Activated naive CD4-positive, alpha-beta T cell treated with anti-CD3 and anti-CD28 coated beads, Interleukin-2, amount 50 U/mL, for 24 hours (primary cell): ENCODE results near the gene SYT13.
"Not testable (repeated sequence)": the region's sequence is repeated elsewhere in the genome, so short reads cannot be mapped to it uniquely, and the experiment has no call there.

Experiments used
- H3K27ac Mint-ChIP-seq: one replicate; pipeline ENCODE4 v1.8.0; 2021; ENCODE audit warnings: mild to moderate bottlenecking, mixed read lengths
- H3K27me3 Mint-ChIP-seq: one replicate; pipeline ENCODE4 v1.8.0; 2021; ENCODE audit warnings: mixed read lengths
- H3K36me3 Mint-ChIP-seq: one replicate; pipeline ENCODE4 v1.8.0; 2021; ENCODE audit warnings: mixed read lengths
- H3K4me1 Mint-ChIP-seq: one replicate; pipeline ENCODE4 v1.8.0; 2021; ENCODE audit warnings: mixed read lengths
- H3K4me3 Mint-ChIP-seq: one replicate; pipeline ENCODE4 v1.8.0; 2021; ENCODE audit warnings: mild to moderate bottlenecking, mixed read lengths
- H3K9me3 Mint-ChIP-seq: one replicate; pipeline ENCODE4 v1.8.0; 2021; ENCODE audit warnings: mixed read lengths

The SYT13 gene

DNA sequence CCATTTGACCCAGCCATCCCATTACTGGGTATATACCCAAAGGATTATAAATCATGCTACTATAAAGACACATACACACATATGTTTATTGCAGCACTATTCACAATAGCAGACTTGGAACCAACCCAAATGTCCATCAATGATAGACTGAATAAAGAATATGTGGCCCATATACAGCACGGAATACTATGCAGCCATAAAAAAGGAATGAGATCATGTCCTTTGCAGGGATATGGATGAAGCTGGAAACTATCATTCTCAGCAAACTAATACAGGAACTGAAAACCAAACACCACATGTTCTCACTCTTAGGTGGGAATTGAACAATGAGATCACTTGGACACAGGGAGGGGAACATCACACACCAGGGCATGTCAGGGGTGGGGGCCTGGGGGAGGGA is 36.8 kb downstream of the SYT13 start:
- H3K4me3 Mint-ChIP-seq, H3K36me3 Mint-ChIP-seq, H3K9me3 Mint-ChIP-seq, H3K27ac Mint-ChIP-seq, H3K27me3 Mint-ChIP-seq, H3K4me1 Mint-ChIP-seq: not testable (repeated sequence)

DNA sequence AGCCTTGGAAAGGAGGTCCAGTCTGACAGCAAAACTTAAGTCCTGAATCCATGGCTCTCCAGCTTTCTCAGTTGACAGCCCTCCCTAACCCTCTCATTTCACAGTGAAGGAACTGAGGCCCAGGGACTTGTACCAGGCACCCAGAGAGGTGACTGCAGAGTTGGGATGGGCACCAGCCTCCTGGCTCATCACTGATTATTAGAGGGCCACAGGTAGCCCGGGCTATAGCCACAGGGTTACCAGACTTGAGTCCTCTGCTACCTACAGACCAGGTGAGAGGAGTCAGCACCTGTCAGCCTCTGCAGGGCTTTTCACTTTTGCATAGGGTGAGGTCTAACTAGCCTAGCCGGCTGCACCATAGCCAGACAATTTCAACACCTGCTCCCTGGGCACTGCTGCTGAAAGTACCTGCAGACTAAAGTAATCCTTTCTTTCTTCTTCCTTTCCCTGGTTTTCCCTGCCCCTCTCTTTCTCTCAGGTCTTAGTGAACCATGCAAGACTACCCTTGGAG is 37.6 kb downstream of the SYT13 start:
- Mint-ChIP-seq H3K27ac (no peak overlapping the region), H3K36me3 (no peaks in the 10 kb centered on the region), H3K4me3 (no peak overlapping the region), H3K27me3 (peaks cover 2% of the 10 kb centered on the region), H3K4me1 (no peaks in the 10 kb centered on the region), H3K9me3 (no peaks in the 10 kb centered on the region)

DNA sequence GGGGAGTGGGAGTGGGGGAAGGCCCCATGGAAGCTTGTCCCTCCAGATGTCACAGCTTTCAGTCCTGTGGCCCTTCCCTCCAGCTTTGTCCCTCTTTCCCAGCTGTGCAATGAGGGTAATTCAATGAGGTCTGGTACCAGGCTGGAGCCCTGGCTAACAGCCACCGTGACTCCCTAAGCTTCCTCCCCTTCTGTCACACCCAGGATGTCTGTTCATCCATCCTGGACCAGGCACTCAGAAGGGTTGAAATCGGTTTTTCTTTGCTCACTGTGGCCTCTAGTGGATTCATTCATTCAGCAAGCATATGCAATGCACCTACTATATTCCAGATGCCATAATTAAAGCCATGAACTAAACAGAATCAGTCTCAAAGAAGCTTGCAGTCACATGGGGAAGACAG is 38.7 kb downstream of the SYT13 start:
- no peaks in the 10 kb centered on the region for H3K36me3 Mint-ChIP-seq
- no peak overlapping the region for H3K4me3 Mint-ChIP-seq
- peaks cover 2% of the 10 kb centered on the region for H3K27me3 Mint-ChIP-seq
- no peaks in the 10 kb centered on the region for H3K9me3 Mint-ChIP-seq
- no peak overlapping the region for H3K27ac Mint-ChIP-seq
- no peaks in the 10 kb centered on the region for H3K4me1 Mint-ChIP-seq

DNA sequence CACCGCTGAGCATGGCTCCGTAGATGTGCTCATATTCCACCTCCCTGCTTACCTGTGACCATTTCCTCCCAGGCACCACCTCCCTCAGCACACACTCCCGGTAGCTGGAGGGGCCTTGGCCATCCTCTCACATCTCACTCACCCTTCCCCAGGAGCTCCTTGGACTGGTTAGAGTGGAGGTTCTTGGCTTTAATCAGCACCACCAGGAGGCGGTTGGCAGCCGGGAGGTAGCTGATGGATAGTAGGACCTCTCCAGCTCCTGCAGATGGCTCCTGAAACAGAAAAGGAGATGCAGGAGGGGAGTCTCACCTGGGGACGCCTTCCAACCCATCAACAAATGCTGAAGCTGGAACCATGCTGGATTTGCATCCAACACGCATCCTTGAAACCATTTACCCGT is 39.9 kb downstream of the SYT13 start:
- Mint-ChIP-seq H3K9me3 (no peaks in the 10 kb centered on the region), H3K36me3 (no peaks in the 10 kb centered on the region), H3K4me3 (no peak overlapping the region), H3K27ac (no peak overlapping the region), H3K27me3 (peaks cover 2% of the 10 kb centered on the region), H3K4me1 (no peaks in the 10 kb centered on the region)

DNA sequence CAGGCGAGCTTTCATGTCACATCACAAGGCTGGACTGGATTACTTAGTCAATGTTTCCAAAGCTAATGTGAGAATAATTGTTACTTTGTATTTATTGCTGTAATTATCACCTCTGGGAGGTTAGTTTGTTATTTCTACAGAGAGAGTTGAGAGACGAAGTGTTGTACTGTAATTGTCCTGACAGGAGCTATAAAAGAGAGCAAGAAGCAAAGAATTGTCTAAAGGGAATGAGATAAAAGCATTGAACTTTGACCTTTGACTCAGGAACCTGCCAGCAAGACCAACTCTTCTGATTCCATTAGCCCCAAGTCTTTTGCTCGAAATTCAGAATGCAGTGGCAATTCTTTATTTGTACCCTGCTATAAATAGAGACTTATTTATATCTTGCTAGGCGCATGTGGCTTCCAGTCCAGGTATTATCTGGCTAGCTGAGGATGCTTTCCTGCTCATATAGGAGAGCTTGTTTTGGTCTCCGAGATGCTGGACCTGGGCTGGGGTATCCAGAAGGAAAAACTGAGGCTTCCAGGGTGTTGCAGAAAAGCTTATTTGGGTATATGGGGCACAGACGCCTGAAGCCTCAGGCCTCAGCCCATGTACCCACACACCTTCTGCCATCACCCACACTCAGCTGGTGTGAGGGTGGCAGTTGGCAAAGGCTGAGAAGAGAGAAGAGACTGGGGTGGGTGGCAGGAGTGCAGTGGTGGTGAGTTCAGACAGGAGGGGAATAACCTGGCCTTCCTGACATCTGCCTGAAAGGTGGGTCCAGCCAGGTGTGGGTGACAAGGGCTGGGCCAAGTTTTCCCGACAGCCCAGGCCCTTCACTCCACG is 40.7 kb downstream of the SYT13 start:
- Mint-ChIP-seq H3K4me1 (no peaks in the 10 kb centered on the region), H3K9me3 (no peaks in the 10 kb centered on the region)

DNA sequence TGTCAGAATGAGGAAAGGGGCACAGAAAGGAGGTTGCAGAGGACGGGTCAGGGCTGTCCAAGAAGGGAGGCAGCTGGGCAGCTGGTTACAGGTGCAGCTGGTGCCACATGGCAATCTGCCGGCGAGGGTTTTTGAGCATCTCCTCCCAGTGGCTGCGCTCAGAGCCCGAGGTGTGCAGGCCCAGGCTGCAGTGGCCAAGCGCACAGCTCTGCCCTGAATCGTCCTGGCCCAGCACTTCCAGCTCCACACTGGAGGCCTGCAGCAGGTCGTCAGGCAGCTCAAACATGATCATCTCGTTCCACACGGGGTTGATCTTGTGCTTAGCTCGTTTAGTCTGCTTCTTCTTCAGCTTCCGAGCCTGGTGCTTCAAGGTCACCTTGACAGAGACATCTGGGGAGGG is 42.2 kb downstream of the SYT13 start:
- peaks cover 2% of the 10 kb centered on the region for H3K27me3 Mint-ChIP-seq
- H3K27ac Mint-ChIP-seq = no peak overlapping the region
- no peaks in the 10 kb centered on the region for H3K9me3 Mint-ChIP-seq
- H3K4me3 Mint-ChIP-seq = no peak overlapping the region
- no peaks in the 10 kb centered on the region for H3K4me1 Mint-ChIP-seq
- no peaks in the 10 kb centered on the region for H3K36me3 Mint-ChIP-seq

More for the DNA sequence above, 40.7 kb downstream of the SYT13 start:
- Mint-ChIP-seq H3K4me3 (no peak overlapping the region), H3K27me3 (peaks cover 2% of the 10 kb centered on the region), H3K27ac (no peak overlapping the region), H3K36me3 (no peaks in the 10 kb centered on the region)

DNA sequence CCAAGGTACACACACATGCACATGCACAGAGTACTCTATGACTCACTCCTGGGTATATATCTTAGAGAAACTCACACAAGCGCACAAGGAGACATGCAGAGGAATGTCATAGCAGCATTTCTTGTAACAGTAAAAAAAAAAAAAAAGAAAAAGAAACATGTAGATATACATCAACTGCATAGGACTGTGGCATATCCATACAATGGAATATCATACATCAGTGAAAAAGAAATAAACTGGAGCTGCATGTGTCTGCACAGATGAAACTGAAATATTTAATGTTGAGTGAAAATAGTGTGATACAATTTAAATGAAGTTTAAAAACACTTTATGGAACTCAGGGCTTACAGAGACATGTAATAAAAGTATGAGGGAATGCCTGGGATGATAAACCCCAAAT is 46.4 kb downstream of the SYT13 start:
- no peak overlapping the region for H3K27ac Mint-ChIP-seq
- H3K27me3 Mint-ChIP-seq = peaks cover 14% of the 10 kb centered on the region
- no peaks in the 10 kb centered on the region for H3K4me1 Mint-ChIP-seq
- no peaks in the 10 kb centered on the region for H3K9me3 Mint-ChIP-seq
- H3K36me3 Mint-ChIP-seq = peaks cover 3% of the 10 kb centered on the region
- H3K4me3 Mint-ChIP-seq = no peak overlapping the region

DNA sequence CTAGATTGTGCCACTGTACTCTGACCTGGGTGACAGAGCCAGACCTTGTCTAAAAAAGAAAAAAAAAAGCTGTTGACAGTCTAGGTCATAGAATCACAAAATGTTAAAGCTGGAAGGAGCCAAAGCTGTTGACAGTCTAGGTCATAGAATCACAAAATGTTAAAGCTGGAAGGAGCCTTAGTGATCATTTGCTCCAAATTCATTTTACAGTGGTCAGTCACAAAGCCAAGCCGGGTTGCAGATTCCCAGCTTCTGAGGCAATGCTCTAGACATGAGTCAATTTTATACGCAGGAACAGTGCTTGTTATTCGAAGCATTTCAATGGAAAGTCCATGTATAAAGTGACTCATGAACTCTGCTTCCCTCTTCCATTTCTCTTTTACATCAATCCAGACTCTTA is 47.4 kb downstream of the SYT13 start:
- no peaks in the 10 kb centered on the region for H3K4me1 Mint-ChIP-seq
- no peaks in the 10 kb centered on the region for H3K9me3 Mint-ChIP-seq
- H3K27me3 Mint-ChIP-seq = peaks cover 14% of the 10 kb centered on the region
- H3K36me3 Mint-ChIP-seq = peaks cover 3% of the 10 kb centered on the region
- H3K4me3 Mint-ChIP-seq = no peak overlapping the region
- no peak overlapping the region for H3K27ac Mint-ChIP-seq

DNA sequence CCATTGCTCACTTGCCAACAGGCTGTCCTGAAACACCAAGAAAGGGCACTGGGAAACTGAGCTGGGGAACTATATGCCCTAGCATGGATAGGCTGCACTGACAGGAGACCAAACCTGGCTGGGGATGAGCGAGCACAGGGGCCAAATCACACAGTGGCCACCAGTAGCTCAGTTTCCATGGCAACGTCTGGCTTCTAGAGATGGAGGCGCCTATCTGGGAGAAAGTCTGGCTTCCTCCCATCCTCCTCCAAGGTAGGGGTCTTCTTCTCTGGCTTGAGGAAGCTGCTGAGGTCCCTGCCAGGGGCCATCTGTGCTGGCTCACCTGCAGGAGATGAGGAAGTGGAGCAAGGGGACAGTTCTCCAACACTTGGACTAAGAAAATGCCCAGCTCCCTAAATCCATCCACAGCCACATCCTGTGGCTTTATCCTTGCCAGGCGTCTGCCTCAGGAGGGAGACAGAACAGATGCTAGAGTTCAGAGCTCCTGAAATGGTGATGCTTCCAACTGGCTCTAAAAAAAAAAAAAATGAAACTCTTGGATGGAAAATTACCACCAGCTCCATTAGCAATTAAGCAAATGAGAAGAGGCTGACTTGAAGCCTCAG is 48.3 kb downstream of the SYT13 start:
- no peaks in the 10 kb centered on the region for H3K4me1 Mint-ChIP-seq
- H3K36me3 Mint-ChIP-seq = peaks cover 3% of the 10 kb centered on the region
- peaks cover 14% of the 10 kb centered on the region for H3K27me3 Mint-ChIP-seq
- H3K27ac Mint-ChIP-seq = no peak overlapping the region
- no peaks in the 10 kb centered on the region for H3K9me3 Mint-ChIP-seq
- no peak overlapping the region for H3K4me3 Mint-ChIP-seq

DNA sequence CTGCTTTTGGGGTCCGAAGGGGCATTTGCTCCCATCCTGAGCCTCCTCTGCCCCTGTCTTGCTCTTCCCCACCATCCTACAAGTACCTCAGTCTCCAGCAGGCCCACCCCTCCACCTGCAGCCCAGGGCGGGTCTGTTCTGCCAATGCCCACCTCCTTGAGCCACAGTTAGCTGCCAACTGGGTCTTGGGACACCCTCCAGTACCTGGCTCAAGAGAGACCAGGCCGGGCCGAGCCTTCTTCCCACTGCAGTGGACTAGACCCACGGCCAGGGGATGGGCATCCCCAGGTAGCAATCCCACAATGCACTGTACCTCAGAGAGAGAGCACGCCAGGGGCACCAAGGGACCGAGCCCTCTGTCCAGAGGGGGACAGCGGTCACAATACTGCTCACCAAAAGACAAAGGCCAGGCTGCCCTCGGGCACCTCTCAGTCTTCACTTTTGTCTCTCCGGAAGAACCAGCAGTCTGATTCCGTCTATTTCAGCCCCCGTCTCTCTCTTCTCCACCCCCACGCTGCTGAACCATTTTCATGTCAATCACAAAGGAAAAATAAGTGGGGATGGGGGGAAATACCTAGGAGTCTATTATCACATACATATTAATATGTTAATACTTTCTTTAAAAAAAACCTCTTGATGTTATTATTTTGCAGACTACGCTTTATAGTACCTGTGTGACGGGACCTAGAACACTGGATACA is 51.7 kb downstream of the SYT13 start:
- Mint-ChIP-seq H3K27ac (no peak overlapping the region), H3K9me3 (no peaks in the 10 kb centered on the region), H3K27me3 (peaks cover 14% of the 10 kb centered on the region), H3K4me3 (no peak overlapping the region), H3K4me1 (no peaks in the 10 kb centered on the region), H3K36me3 (peaks cover 3% of the 10 kb centered on the region)

DNA sequence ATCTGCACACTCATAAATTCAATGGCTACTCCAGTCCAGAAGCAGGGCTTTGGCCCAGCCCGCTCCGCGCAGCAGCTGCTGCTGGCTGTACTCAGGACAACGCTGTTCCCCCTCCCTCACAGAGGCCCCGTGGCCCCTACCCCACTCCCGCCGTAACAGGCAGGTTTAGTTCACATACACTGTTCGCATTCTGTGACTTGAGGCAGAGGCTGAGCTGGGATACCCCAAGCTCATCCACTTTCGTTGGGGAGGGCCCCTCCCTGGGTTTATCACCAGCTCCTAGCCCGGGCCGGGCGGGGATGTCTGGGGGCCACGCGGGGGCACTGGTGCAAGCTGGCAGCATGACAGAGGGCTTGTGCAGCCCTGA is 52.4 kb downstream of the SYT13 start:
- Mint-ChIP-seq H3K27ac (no peak overlapping the region), H3K9me3 (no peaks in the 10 kb centered on the region), H3K4me3 (no peak overlapping the region), H3K4me1 (no peaks in the 10 kb centered on the region), H3K27me3 (peaks cover 13% of the 10 kb centered on the region), H3K36me3 (peaks cover 3% of the 10 kb centered on the region)

DNA sequence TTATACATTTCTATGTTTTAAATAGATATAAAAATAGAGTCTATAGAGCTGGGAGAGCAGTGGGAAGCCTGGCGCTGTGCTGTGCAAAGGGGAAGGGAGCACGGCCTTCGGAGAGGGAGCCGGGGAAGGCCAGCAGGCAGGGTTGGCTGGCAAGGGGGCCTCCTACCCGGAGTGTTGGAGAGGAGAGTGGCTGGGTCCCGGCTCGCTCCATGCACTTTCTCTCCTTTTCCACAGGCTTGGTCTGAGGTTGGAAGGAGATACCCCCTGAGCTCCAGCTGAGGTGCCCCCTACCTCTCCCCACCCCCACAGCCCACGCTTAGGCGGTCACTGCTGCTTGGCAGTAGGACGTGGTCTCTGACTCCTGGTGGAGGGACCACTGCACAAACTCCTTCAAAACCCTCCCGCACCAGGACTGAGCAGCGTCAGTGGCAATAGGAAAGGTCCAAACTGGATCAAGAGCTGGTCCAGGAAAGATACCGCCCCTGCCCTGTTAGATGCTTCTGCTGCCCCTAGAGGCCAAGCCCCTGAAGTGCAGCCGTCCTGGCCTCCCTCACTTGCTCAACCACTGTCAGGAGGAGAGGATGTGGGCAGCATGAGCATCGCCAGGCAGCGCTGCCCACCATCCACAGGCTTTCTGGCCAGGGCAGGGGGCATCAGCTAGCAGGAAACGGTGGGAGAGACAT is 52.9 kb downstream of the SYT13 start:
- peaks cover 12% of the 10 kb centered on the region for H3K27me3 Mint-ChIP-seq
- no peak overlapping the region for H3K27ac Mint-ChIP-seq
- no peak overlapping the region for H3K4me3 Mint-ChIP-seq
- H3K36me3 Mint-ChIP-seq = peaks cover 3% of the 10 kb centered on the region
- H3K4me1 Mint-ChIP-seq = no peaks in the 10 kb centered on the region
- no peaks in the 10 kb centered on the region for H3K9me3 Mint-ChIP-seq

DNA sequence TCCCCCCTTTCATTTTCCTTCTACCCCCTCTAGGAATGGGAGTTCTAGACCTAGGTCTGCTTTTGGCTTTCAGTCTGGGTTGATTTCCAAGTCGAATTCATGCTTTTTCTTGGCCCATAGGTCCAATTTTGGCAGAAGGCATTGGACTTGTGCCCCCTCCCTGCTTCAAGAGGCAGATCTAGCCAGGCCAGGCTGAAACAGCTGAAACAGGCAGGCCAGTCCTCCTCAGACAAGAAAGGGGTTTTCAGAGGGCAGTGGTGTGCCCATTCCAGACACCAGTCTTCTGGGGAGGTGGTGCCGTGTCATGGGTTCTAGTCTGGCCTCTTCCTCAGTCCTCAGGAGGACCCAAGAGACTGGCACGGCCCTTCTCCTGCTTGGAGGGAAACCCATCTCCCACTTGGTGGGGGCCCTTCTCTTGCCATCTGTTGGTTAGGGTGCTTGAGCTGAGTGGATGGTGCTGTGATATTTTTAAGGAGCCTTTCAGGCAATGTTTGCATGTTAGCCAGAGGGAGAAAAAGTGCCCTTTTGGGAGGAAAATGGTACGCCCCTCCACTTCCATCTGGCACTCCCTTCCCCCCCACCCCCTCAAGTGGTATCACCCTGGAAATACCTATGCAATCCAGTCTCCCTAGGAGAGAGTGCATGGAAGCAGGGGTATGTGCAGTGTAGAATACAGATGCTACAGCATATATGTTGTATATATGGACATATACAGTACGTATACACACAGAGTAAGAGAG is 53.6 kb downstream of the SYT13 start:
- Mint-ChIP-seq H3K9me3 (no peaks in the 10 kb centered on the region), H3K27ac (no peak overlapping the region), H3K4me3 (no peak overlapping the region), H3K27me3 (peaks cover 7% of the 10 kb centered on the region), H3K4me1 (no peaks in the 10 kb centered on the region), H3K36me3 (peaks cover 3% of the 10 kb centered on the region)

DNA sequence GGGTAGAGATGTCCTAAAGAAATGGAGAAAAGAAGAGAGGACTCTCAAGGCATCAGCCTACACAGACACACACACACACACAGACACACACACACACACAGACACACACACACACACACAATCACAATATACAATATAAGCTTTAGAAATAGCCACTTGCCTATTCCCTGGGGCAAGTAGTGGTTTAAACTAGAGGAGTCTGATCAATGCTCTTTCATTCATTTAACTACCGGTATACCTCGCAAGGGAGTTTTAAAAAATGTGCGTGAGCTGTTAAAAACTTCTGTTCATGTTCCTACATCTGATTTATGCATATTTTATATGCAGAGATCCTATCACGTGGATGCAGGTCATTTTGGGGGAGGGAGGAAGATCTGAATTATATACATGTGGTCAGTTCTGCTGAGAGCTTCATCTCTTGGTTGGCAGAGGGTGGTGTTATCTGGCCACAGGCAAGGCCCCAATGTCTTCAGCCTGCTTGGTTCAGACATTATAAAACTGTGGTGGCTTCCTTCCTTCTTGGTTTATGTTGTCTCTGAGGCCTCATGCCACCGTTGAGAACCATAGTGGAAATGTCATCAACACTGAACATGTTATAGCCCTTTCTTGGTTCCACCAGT is 56.6 kb downstream of the SYT13 start:
- H3K27ac Mint-ChIP-seq = no peak overlapping the region
- H3K27me3 Mint-ChIP-seq = no peaks in the 10 kb centered on the region
- no peak overlapping the region for H3K4me3 Mint-ChIP-seq
- H3K9me3 Mint-ChIP-seq = no peaks in the 10 kb centered on the region
- peaks cover 5% of the 10 kb centered on the region for H3K36me3 Mint-ChIP-seq
- no peaks in the 10 kb centered on the region for H3K4me1 Mint-ChIP-seq

DNA sequence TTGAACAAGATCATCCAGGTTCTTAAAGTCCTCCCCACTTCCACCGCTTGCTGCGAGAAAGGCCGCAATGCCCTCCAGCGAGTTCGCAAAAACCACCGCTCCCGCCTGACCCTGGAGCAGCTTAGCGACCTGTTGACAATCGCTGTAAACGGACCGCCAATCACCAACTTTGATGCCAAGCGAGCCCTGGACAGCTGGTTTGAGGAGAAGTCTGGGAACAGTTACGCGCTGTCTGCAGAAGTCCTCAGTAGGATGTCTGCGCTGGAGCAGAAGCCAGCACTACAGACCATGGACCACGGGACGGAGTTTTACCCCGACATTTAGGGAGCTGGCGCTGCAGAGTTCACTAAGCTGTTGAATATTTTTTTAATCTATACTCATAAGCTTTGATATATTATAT is 58.3 kb downstream of the SYT13 start:
- no peaks in the 10 kb centered on the region for H3K4me1 Mint-ChIP-seq
- no peaks in the 10 kb centered on the region for H3K9me3 Mint-ChIP-seq
- H3K36me3 Mint-ChIP-seq = peaks cover 5% of the 10 kb centered on the region
- no peaks in the 10 kb centered on the region for H3K27me3 Mint-ChIP-seq
- H3K27ac Mint-ChIP-seq = no peak overlapping the region
- no peak overlapping the region for H3K4me3 Mint-ChIP-seq
